ENCODE results near the gene FGF14.

FGF14 gene

DNA sequence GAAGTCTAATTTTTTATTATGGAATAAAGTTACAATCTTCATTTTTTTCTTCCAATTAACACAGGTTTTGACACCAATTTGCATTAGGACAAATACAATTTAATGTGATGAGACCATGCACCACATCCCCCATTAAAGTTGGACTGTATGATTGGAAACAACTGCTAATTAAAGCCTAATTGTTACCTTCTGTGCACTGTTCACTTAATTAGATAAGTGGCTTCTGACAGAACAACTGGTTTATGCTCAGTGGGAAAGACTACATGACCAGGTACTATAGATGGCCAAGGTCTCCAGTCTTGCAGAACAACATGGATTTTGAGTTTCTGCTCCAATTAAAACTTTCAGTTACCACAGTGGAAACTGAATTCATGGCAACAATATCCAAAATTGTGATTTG, 198.1 kb downstream of the FGF14 start:
- in situ Hi-C loops (cut with HindIII; ENCODE audit: low pct_ligation_motif_present, low sequenced_read_pairs) = no loop called here
- Histone ChIP-seq H3K4me3 (ENCODE audit: low read depth, low read length) (no peak overlapping the region), H3K27me3 (replicated peaks) (no peaks in the 10 kb centered on the region), H3K36me3 (replicated peaks) (no peaks in the 10 kb centered on the region), H3K27ac (no peak overlapping the region)
- DNase-seq = no peak
- TF ChIP-seq, protein P1, sequence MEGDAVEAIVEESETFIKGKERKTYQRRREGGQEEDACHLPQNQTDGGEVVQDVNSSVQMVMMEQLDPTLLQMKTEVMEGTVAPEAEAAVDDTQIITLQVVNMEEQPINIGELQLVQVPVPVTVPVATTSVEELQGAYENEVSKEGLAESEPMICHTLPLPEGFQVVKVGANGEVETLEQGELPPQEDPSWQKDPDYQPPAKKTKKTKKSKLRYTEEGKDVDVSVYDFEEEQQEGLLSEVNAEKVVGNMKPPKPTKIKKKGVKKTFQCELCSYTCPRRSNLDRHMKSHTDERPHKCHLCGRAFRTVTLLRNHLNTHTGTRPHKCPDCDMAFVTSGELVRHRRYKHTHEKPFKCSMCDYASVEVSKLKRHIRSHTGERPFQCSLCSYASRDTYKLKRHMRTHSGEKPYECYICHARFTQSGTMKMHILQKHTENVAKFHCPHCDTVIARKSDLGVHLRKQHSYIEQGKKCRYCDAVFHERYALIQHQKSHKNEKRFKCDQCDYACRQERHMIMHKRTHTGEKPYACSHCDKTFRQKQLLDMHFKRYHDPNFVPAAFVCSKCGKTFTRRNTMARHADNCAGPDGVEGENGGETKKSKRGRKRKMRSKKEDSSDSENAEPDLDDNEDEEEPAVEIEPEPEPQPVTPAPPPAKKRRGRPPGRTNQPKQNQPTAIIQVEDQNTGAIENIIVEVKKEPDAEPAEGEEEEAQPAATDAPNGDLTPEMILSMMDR (IDR thresholded peaks at IDR 0.05; ENCODE audit: low read depth, low read length, missing control alignments) = no peak

DNA sequence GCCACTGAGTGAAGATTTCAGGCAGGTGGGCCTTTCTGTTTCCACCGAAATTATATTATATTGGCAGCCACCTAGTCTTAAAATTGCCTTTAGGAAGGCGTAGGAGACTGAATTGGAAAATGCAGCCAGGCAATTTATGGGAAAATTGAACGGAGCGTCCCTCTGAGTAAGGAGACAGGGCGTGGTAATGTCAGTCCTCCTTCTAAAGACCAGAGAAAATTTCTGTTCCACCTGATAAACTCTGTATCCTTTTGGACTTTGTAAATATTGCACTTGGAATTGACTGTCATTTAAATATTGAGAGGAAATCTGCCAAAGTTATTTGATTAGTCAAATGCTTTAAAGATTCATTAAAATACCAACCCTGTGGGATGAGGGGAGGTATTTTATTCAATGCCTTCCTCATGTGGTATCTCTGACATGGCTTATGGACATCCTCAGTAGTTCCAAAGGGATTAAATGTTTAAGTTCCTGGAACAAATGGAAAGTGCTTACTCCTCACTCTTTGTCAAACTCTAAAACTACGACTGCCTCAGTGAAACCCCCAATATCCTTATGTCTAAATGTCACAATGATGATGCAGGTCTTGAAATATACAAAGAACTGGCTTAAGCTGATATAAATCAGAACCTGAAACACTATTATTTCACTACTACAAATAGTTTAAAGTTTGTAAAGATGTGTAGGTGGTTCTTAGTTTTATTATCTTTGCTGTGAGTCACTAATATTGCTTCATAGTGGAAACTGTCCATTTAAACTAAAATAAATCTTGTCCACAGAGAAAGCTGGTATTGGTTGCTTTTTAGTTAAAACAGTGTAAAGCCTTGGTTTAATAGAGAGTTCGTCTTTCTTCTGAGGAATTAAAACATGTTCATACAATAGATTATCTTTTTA, 203.2 kb downstream of the FGF14 start:
- no peak for DNase-seq
- no peak overlapping the region for H3K27ac ChIP-seq
- H3K27me3 ChIP-seq (replicated peaks) = no peaks in the 10 kb centered on the region
- TF ChIP-seq, protein P1 (IDR thresholded peaks at IDR 0.05; ENCODE audit: low read depth, low read length, missing control alignments) = no peak
- in situ Hi-C loops (cut with HindIII; ENCODE audit: low pct_ligation_motif_present, low sequenced_read_pairs) = no loop called here
- H3K4me3 ChIP-seq (ENCODE audit: low read depth, low read length) = no peak overlapping the region
- H3K36me3 ChIP-seq (replicated peaks) = no peaks in the 10 kb centered on the region

DNA sequence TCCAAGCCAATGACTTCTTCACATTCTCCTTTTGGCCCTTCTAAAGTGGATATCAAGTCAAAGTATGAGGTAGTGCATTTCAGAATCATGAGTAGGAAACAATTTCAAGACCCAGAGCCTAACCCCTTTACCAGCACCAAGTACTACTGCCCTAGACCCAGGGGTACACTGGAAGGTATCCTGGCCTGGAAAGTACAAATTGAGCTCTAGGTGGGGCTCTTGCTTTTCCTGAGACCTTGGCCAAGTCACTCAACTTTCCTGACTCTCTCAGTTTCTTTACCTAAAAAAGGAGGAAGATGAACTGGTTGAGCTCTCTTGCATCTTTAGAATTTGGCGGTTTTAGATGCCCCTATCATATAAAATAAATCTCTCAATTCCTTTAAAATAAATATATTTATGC, 204.7 kb downstream of the FGF14 start:
- no peak overlapping the region for H3K27ac ChIP-seq
- TF ChIP-seq, protein P1 (IDR thresholded peaks at IDR 0.05; ENCODE audit: low read depth, low read length, missing control alignments) = peak; percentile 54
- in situ Hi-C loops (cut with HindIII; ENCODE audit: low pct_ligation_motif_present, low sequenced_read_pairs) = no loop called here

DNA sequence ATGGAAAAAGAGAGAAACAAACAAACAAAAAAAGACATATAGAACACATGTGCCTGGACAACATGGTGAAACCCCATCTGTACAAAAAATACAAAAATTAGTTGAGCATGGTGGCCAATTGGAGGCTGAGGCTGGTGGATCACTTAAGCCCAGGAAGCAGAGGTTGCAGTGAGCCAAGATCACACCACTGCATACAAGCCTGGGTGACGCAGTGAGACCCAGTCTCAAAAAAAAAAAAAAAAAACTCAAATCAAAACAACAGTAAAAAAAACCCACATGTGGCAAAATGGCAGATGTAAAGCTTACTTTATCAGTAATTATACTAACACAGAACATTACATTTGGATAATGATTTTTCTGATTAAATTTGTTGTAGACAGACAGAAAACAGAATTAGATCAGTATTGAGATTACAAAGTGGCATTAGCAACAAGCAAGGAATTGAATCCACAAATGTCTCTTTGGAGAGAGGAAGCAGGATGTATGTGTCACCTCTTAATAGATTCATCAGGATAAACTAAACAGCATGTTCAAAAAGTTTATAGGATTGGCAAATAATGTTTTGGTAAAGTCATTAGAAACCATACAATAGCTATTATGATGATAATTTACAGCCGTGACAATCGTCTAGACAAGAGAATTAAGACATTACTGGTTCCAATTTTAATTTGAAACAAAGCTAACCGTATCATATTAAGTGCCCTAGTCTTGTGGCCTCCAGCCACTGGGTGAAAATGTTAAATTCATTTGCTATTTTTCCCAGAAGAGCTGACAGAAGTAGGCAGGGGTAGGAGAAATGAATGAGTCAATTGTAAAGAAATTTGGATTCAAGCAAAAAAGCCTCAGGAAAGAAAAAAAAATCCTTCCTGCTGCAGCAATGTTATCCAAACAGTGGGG, 206.0 kb downstream of the FGF14 start:
- in situ Hi-C loops (cut with HindIII; ENCODE audit: low pct_ligation_motif_present, low sequenced_read_pairs) = no loop called here
- TF ChIP-seq, protein P1 (IDR thresholded peaks at IDR 0.05; ENCODE audit: low read depth, low read length, missing control alignments) = no peak
- H3K27ac ChIP-seq = no peak overlapping the region
- no peak overlapping the region for H3K4me3 ChIP-seq (ENCODE audit: low read depth, low read length)
- no peaks in the 10 kb centered on the region for H3K36me3 ChIP-seq (replicated peaks)
- no peaks in the 10 kb centered on the region for H3K27me3 ChIP-seq (replicated peaks)
- DNase-seq = no peak

More for the DNA sequence above, 204.7 kb downstream of the FGF14 start:
- Histone ChIP-seq H3K4me3 (ENCODE audit: low read depth, low read length) (no peak overlapping the region), H3K36me3 (replicated peaks) (no peaks in the 10 kb centered on the region), H3K27me3 (replicated peaks) (no peaks in the 10 kb centered on the region)
- no peak for DNase-seq

- Histone ChIP-seq H3K4me3 (ENCODE audit: low read depth, low read length) (no peak overlapping the region), H3K36me3 (replicated peaks) (no peaks in the 10 kb centered on the region), H3K27ac (no peak overlapping the region), H3K27me3 (replicated peaks) (no peaks in the 10 kb centered on the region)
- no peak for DNase-seq
- TF ChIP-seq, protein P1 (IDR thresholded peaks at IDR 0.05; ENCODE audit: low read depth, low read length, missing control alignments) = no peak
- in situ Hi-C loops (cut with HindIII; ENCODE audit: low pct_ligation_motif_present, low sequenced_read_pairs) = no loop called here
Measured at GRCh38 chr13:102192858-102193257, 209.0 kb downstream of the FGF14 start.

Measured in brain microvascular endothelial cell (primary cell).